Left forelimb (tissue), 1 donor: Measurements from ENCODE around the gene UGT3A2.
"Not testable (repeated sequence)": the region's sequence is repeated elsewhere in the genome, so short reads cannot be mapped to it uniquely, and the experiment has no call there.

Source experiments
- DNase-seq: peaks from one replicate; pipeline ENCODE4 v3.0.0-alpha.2; 2018; ENCODE audit warnings: low spot score

The UGT3A2 gene

DNA sequence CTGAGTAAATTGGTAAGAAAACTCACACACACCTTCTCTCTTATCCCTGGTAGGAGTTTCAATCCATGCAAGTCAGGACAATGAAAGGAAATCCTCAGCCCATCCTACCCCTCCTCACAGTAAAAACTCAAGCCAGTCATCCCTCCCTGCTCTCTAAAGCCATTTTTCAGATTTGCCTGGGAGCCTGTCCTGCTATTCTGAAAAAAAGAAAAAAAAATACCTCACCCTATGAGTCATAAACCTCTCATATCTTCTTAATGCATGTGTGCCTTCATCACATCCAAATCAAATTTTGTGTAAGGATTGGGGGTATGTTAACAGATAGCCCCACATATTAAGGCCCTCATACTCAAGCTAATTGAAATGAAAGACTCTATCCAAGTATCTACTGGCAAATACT is 14.1 kb downstream of the UGT3A2 start:
- no peak for DNase-seq

DNA sequence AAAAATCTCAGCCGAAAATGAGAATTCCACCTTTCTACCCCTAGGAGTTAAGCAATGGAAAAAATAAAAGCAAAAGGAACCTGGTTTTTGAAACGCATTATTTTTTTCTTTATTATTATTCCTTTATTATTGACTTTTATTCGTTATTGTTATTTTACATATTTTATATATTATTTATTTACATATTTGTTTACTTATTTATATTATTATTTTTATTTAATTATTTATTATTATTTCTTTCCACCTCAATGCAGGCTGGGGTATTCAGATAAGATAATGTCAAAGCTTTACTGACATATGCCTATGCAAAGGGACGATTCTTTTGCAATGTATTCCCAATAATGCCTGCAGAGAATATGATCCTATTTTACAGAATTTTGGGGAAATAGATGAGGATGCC is 16.7 kb downstream of the UGT3A2 start:
- no peak for DNase-seq

DNA sequence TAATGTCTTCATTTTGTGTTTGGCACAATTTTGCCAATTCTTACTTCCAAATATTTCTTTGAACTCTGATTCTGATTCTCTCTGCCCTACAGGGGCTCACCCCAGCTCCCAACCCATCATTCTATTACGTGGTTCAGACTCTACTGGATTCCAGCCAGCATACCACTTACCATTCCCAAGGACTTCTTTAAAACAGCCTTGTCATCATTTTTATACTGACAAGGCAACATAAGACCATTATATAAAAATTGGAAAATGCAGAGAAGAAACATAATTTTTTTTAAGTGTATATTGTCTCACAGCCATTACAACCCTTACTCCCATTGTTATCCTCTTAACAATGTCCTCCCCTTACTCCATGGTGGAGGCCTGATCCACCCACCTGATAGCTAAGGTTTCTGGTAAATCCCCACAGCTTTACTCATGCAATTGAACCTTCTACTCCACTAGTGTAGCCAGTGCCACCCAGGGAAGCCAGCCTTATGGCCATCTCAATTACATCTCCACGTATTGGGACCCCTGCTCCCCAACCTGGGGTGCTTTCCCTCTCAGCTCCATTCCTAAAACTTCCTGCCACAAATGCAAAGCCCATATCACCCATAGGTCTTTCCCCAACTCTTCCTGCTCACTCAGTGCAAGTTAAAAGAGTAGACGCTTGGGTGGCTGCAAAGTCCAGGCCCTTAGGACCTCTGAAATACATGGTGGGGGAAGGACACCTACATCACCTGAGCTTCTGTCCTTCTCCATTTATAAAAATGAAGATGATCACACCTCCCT is 19.1 kb downstream of the UGT3A2 start:
- DNase-seq: no peak

DNA sequence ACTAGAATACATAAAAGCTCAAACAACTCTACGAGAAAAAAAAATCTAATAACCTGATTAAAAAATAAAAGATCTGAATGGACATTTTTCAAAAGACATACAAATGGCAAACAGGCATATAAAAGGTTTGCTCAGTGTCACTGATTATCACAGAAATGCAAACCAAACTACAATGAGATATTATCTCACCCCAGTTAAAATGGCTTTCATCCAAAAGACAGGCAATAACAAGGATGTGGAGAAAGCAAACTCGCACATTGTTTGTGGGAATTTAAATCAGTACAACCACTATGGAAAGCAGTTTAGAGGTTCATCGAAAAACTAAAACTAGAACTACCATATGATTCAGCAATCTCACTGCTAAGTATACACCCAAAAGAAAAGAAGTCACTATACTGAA is 20.8 kb downstream of the UGT3A2 start:
- no peak for DNase-seq

DNA sequence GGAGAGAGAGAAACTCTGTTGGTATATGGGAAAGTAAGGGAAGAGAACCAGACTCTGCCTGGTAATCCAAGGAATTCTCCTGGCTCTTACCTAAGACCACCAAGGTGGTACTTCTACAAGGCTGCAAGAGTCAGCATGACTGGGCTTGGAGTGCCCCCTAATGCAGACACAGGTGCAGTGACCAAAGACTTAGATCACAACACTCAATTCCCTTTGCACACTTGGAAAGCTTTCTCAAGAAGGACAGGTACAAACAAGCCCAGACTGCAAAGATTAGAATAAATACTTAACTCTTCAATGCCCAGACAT is 25.2 kb downstream of the UGT3A2 start:
- DNase-seq: no peak

DNA sequence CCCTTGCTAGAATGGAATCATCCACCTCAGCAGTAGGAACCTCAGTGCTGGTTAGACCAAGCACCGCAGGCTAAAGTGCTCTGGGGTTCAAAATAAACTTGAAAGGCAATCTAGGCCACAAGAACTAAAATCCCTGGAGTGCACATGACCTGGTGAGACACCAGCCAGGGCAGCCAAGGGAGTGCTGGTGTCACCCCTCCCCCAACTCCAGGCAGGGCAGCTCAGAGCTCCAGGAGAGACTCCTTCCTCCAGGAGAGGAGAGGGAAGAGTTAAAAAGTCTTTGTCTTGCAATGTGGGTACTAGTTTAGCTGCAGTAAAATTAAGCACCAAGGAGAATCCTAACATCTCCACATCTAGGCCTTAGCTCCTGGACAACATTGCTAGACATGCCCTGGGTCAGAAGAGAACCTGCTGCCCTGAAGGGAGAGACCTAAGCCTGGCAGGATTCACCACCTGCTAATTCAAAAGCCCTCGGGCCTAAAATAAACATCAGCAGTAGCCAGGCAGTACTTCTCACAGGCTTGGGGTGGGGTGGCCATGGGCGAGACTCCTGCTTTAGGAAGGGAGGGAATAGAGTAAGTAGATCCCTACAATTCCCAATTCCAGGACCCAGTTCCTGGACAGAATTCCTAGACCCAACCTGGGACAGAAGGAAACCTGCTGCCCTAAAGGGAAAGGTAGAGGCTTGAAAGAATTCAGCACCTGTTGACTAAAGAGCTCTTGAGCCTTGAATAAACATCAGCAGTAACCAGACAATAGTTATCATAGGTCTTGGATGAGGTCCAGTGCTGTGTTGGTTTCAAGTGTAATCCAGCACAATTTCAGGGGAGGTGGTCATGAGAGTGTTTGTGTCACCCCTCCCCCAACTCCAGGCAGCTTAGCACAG is 25.8 kb downstream of the UGT3A2 start:
- no peak for DNase-seq

DNA sequence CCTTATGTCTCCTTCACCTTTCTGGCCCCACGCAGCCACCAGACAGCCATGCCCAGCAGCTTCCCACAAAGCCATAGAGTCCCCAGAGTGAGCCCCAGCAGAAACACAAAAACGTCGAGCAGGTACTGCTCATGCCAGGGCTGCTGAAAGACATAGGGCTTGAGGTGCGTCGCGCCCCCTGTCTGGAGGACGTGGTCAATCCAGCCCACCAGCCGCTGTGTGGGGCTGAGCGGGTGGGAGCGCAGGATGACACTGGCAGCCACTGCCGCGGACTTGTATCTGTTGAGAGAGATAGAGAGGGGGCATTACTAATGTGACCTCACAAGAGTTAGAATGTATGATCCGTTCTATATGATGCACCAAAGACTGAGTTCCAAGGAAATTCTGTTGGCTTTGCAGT is 31.0 kb downstream of the UGT3A2 start:
- no peak for DNase-seq

DNA sequence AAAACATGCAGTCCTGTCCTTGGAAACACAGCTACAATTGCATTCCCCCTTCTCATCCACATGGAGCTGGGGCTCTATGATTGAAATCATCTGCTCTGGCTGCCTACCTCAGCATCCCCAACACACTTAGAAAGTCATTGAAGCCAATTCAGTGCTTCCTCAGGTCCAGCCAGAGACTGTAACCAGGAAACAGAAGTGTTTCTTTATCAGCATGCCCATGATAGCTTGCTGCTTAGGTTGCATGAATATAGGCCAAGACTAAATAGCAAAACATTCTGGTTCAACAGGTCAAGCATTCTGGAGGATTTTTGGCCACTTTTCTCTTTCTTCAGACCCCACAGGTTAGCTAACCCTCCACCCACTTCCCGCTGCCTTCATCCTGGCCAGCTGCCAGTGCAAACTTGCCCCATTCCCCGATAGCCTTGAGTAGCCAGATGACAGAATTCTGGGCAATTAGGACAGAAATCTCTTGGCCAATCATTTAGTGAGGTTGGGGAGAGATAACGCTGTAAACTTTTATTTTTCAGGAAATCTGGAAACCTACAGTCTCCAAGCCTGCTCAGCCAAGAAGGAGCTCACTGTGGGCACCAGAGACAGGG is 32.0 kb downstream of the UGT3A2 start:
- not testable (repeated sequence) for DNase-seq

DNA sequence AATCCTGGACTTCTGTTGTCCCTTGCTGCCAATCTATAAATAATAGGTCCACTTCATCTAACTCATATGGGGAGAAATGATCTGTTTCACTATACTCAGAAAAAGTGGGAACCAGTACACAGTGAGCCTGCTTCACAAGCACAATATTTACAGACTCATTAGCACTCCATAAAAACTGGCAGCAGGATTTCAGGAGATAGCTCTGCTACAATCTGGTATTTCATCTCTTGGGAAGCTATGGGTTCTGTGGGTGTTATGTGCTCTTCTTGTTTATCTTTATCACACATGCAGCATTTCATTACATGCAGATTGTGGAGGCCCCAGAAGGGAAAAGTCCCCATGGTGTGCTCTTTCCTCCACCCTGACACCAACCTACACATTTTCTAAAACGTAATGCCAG is 33.2 kb downstream of the UGT3A2 start:
- no peak for DNase-seq

DNA sequence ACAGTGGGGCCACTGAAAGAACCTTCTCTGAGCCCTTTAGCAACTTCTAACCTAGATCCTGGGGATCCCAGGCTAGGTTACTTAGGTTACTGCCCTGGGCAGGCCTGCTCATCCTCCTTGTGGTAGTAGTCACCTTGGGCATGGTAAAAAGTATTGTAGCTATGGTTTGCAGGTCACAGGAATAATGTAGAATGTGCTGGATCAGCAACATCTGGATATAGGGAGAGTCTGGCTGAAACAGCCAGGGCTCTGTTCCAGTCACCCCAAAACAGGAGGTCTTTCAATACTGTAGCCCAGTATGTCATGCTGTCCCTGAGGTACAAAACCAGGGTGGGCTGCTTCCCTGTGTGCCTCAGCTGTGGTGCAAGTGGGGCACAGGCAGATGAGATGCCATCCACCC is 33.6 kb downstream of the UGT3A2 start:
- DNase-seq: no peak

DNA sequence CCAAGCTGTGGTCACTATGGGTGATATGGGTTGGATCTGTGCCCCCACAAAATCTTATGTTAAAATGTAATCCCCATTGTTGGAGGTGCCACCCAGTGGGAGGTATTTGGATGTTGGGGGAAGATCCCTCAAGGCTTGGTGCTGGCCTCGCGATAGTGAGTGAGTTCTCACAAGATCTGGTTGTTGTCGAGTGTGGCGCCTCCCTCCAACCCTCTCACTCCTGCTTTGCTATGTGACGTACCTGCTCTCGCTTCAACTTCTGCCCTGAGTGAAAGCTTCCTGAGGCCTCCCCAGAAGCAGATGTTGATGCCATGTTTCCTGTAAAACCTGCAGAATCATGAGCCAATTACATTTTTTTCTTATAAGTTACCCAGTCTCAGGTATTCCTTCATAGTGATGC is 35.5 kb downstream of the UGT3A2 start:
- DNase-seq: no peak

DNA sequence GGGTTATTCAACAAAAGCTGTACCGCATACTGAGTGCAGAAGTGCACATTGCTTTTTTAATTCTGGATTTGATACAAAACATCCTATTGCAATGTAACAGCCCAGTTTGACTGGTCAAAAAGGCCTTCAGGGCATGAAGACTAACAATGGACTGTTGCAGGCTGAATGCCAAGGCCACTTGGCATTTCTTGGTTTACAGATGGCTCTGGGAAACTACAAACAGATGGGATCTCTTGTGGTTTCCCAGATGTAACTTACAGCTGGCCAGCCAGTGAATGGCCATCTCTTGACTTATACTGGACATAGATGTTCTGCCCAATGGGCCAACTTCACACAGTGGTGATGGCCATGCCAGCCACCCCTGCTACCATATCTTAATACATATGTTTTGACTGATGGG is 36.8 kb downstream of the UGT3A2 start:
- DNase-seq: no peak

DNA sequence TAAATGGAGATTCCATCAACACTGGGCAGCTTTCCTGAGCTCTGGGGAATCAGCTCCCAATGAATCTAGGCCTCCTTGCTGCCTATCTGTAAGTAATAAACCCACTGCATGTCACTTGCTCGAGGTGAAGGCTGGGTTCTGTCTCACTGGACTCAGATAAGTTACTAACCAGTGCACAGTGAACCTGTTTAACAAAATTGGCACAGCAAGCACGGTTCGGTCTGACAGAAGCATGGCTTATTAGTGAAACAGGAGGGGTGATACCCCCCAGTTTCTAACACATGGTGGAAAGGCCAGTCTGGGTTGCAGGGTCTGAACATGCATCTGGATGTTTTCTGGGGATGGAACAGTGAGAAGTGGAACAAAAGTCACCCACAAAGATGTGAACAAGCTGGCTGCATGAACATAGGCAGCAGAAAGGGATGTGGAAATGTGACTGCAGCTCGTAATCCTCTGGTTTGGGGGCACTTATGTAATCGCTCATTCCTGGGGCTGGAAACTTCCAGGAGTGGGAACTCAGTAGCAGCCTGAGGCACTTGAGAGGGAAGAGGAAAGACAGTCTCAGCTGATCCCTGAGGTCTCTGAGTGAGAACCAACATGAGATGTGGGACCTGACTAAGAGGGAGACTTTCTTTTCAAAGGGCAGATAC is 37.7 kb downstream of the UGT3A2 start:
- DNase-seq: no peak

DNA sequence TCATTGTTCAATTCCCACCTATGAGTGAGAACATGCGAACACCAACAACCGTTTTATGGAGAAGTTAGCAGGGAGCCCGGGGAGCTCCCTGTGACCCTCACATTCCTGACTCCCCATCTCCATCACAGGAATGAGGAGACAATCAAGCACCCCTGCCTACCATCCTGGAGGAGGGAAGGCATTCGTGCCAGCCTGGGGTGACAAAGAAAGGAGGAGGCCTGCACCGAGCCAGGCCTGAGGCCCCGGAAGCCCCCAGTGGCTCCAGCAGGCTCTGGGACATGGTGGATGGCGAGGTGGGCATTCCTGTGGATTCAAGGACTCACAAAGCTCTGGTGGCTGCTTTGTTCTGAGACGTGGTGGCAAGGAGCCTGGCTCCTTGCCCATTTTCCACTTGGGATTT is 39.0 kb downstream of the UGT3A2 start:
- no peak for DNase-seq

DNA sequence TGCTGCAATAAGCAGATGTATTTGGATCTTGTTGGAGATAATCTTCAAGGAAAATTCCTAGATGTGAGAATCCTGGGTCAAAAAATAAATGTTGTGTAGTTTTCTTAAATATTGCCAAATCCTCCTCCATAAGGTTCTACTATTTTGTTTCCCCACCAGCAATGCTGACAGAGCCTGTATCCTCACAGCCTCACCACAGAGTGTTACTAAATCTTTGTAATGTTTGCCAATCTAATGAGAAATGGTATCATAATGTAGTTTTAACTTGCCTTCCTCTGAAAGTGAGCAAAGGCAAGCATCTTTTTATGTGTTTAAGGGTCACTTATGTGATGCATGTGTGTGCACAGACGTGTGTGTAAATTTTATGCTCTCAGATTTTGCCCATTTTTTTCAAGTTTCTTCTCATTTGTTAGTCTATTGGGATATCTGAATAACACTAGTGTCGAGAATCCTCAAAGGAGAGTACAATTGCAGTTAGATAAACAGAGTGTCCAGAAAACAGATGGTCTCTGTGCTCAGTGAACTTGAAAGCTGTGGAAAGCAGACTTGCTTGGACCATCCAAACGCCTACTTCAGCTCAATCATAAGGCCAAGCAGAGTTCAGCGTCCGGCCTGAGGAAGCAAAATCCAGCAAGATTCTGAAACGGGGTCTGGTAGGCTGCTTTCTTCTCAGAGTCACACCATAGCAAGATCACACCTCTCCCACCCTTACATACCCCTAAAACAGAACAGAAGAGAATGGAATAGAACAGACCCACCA is 39.8 kb downstream of the UGT3A2 start:
- DNase-seq: no peak

DNA sequence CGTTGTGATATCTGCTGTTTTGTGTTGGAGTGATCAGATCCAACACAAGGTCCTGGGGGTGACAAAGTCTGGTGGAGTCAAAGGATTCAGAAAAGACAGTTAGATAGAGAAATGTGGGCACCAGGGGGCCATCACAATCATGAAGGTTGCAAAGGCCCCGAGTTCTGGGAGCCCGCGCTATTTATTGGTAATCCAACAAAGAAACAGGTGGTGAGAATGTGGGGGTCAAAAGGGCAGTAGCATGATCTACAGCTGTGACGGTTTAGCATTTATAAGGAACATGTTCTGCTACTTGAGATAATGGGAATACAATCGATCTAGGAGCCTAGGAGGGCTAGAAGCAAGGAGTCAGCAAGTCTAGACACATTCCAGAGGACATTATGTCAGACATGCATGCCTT is 44.4 kb downstream of the UGT3A2 start:
- not testable (repeated sequence) for DNase-seq

DNA sequence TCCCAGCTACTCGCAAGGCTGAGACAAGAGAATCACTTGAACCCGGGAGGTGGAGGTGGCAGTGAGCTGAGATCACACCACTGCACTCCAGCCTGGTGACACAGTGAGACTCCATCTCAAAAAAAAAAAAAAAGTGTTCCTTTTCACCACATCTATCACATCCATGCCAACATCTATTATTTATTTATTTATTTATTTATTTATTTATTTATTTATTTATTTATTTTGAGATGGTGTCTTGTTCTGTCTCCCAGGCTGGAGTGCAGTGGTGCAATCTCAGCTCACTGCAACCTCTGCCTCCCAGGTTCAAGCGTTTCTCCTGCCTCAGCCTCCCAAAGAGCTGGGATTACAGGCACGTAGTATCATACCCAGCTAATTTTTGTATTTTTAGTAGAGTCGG is 47.1 kb downstream of the UGT3A2 start:
- not testable (repeated sequence) for DNase-seq

DNA sequence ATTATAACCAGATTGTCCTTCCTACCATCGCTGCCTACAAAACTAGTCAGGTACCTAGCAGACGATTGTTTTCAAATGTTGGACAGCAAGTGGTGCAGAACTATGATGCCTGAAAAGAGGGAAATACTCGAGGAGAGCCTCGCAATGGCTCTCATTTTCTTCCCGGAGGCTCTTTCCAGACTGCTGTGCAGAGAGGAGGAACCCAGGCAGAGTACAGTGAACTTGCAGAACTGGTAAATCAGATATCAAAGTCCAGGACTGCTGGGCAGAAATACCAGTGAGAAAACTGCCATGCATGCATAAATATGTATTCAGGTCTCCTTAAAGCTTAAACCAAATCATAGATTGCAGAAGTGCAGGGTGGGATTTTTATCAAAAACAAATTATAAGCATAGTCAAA is 49.1 kb downstream of the UGT3A2 start:
- no peak for DNase-seq

DNA sequence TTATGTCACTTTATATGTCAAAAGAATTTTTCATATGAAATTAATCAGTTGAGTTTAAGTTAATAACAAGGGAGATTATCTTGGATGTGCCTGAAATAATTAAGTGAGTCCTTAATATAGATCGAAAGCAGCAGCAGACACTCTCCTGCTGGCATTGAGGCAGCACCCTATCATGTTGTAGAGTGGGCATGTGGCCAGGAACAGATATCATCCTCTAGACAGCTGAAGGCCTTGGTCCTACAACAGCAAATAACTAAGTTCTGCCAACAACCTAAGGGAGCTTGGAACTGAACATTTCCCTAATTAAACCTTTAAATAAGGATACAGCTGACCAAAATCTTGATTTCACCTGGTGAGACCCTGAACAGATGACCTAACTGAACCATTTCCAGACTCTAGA is 49.7 kb downstream of the UGT3A2 start:
- DNase-seq: no peak

DNA sequence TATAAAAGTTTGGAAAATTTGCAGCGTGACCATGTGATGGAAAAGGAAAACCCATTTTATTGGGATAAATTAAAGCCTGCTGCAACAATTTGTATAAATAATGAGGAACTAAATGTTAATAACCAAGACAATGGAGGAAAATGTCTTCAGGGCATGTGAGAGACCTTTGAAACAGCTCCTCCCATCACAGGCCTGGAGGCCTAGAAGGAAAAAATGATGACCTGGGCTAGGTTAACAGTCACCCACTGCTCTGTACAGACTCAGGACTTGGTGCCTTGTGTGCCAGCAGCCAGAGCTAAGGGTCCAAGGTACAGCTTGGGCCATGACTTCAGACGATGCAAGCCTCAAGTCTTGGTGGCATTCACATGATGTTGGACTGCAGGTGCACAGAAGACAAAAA is 53.5 kb downstream of the UGT3A2 start:
- no peak for DNase-seq

DNA sequence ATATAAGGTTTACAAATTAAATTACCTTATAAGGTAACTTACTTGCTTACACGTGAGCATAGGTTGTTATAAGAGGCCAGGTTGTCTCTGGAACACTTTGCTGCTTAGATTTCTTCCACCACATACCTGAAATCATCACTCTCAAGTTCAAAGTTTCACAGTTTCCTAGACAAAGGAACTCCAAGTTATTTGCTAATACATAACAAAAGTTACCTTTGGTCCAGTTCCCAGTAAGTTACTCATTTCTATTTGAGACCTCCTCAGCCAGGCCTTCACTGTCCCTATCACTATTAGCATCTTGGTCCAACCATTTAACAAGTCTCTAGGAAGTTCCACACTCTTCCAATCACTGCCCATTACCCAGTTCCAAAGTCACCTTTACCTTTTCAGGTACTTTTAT is 57.0 kb downstream of the UGT3A2 start:
- no peak for DNase-seq

DNA sequence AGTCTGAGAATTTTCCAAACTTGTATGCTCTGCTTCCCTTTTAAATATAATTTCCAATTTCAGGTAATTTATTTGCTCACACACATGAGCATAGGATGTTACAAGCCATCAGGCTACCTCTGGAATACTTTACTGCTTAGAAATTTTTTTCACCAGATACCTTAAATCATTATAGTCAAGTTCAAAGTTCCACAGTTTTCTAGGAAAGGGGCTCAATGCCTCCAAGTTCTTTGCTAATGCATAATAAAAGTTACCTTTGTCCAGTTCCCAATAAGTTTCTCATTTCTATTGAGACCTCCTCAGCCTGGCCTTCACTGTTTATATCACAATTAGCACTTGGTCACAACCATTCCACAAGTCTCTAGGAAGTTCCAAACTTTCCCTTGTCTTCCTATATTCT is 59.3 kb downstream of the UGT3A2 start:
- no peak for DNase-seq
